H9 (cell line): Measurements from ENCODE around the gene ZNF423. TPM values are rescaled to one million over a fixed set of nuclear protein-coding genes. Genes with fewer than 3 reads are reported as not detected.

Experiments used
- DNase-seq: peaks from one replicate; pipeline ENCODE4 v3.0.0-alpha.2; 2017
- H2AFZ ChIP-seq: one replicate; pipeline ENCODE4 v1.6.1; 2013; ENCODE audit warnings: mild to moderate bottlenecking, low read length, control low read depth, moderate library complexity
- H2AK5ac ChIP-seq: 2 replicates; pipeline ENCODE4 v1.6.1; 2013; ENCODE audit warnings: low read length, control low read depth, mixed read lengths; ENCODE audit not compliant: insufficient read length
- H2BK120ac ChIP-seq: one replicate; pipeline ENCODE4 v1.6.1; 2013; ENCODE audit warnings: low read depth, mild to moderate bottlenecking, low read length, control low read depth, inconsistent platforms; ENCODE audit not compliant: poor library complexity, severe bottlenecking
- H2BK12ac ChIP-seq: 2 replicates; pipeline ENCODE4 v1.6.1; 2013; ENCODE audit warnings: low read length, control low read depth, mixed read lengths, low read depth; ENCODE audit not compliant: insufficient read length
- H2BK15ac ChIP-seq: 2 replicates; pipeline ENCODE4 v1.6.1; 2013; ENCODE audit warnings: low read depth, low read length, control low read depth
- H2BK20ac ChIP-seq: one replicate; pipeline ENCODE4 v1.6.1; 2013; ENCODE audit warnings: low read depth, mild to moderate bottlenecking, low read length, control low read depth, inconsistent platforms; ENCODE audit not compliant: poor library complexity, severe bottlenecking
- H2BK5ac ChIP-seq: 2 replicates; pipeline ENCODE4 v1.6.1; 2013; ENCODE audit warnings: low read length, control low read depth, mixed read lengths; ENCODE audit not compliant: insufficient read length
- H3K14ac ChIP-seq: 2 replicates; pipeline ENCODE4 v1.6.1; 2013; ENCODE audit warnings: low read length, control low read depth; ENCODE audit not compliant: insufficient read depth
- H3K18ac ChIP-seq: 2 replicates; pipeline ENCODE4 v1.6.1; 2013; ENCODE audit warnings: low read depth, mild to moderate bottlenecking, mixed read lengths, low read length, control low read depth; ENCODE audit not compliant: insufficient read length
- H3K23ac ChIP-seq: 2 replicates; pipeline ENCODE4 v1.6.1; 2013; ENCODE audit warnings: low read length, control low read depth, mixed read lengths, low read depth; ENCODE audit not compliant: insufficient read length
- H3K23me2 ChIP-seq: 2 replicates; pipeline ENCODE4 v1.6.1; 2013; ENCODE audit warnings: low read depth, mild to moderate bottlenecking, mixed read lengths, low read length, control low read depth; ENCODE audit not compliant: insufficient read length, poor library complexity, severe bottlenecking
- H3K27ac ChIP-seq: 2 replicates; pipeline ENCODE4 v1.5.1; 2013; ENCODE audit warnings: low read length, control low read depth, mixed read lengths, low read depth; ENCODE audit not compliant: insufficient read length
- H3K27me3 ChIP-seq: 2 replicates; pipeline ENCODE4 v1.6.1; 2013; ENCODE audit warnings: low read length, control low read depth, inconsistent platforms; ENCODE audit not compliant: insufficient read depth
- H3K4ac ChIP-seq: 2 replicates; pipeline ENCODE4 v1.6.1; 2013; ENCODE audit warnings: low read depth, mild to moderate bottlenecking, control low read depth, inconsistent platforms, low read length, moderate library complexity
- H3K4me1 ChIP-seq: 2 replicates; pipeline ENCODE4 v1.6.1; 2013; ENCODE audit warnings: low read length, control low read depth, inconsistent platforms; ENCODE audit not compliant: insufficient read depth
- H3K4me2 ChIP-seq: 2 replicates; pipeline ENCODE4 v1.6.1; 2013; ENCODE audit warnings: low read length, control low read depth, mixed read lengths; ENCODE audit not compliant: insufficient read length, insufficient read depth
- H3K56ac ChIP-seq: 2 replicates; pipeline ENCODE4 v1.6.1; 2013; ENCODE audit warnings: low read depth, mild to moderate bottlenecking, mixed read lengths, low read length, control low read depth; ENCODE audit not compliant: insufficient read length
- H3K79me1 ChIP-seq: 2 replicates; pipeline ENCODE4 v1.6.1; 2013; ENCODE audit warnings: low read depth, mild to moderate bottlenecking, moderate library complexity, low read length, control low read depth, inconsistent platforms; ENCODE audit not compliant: insufficient read depth, poor library complexity, severe bottlenecking
- H3K79me2 ChIP-seq: 2 replicates; pipeline ENCODE4 v1.6.1; 2013; ENCODE audit warnings: low read length, control low read depth, inconsistent platforms; ENCODE audit not compliant: insufficient read depth
- H3K9ac ChIP-seq: 2 replicates; pipeline ENCODE4 v1.6.1; 2013; ENCODE audit warnings: low read length, control low read depth, mixed read lengths; ENCODE audit not compliant: insufficient read length; ENCODE audit errors: extremely low read depth
- H3K9me3 ChIP-seq: one replicate; pipeline ENCODE4 v1.6.1; 2013; ENCODE audit warnings: low read depth, low read length, inconsistent platforms; ENCODE audit not compliant: control insufficient read depth
- H3T11ph ChIP-seq: one replicate; pipeline ENCODE4 v1.6.1; 2013; ENCODE audit warnings: mild to moderate bottlenecking, low read length, control low read depth, inconsistent platforms
- H4K20me1 ChIP-seq: one replicate; pipeline ENCODE4 v1.6.1; 2013; ENCODE audit not compliant: control insufficient read depth, insufficient read length, insufficient read depth
- H4K5ac ChIP-seq: 2 replicates; pipeline ENCODE4 v1.6.1; 2013; ENCODE audit warnings: low read depth, mild to moderate bottlenecking, mixed read lengths, low read length, control low read depth; ENCODE audit not compliant: insufficient read length
- H4K8ac ChIP-seq: replicated peaks from 2 replicates; pipeline ENCODE4 v1.6.1; 2013; ENCODE audit warnings: low read length, control low read depth, mixed read lengths, low read depth; ENCODE audit not compliant: insufficient read length
- H4K91ac ChIP-seq: 2 replicates; pipeline ENCODE4 v1.6.1; 2013; ENCODE audit warnings: low read depth, mild to moderate bottlenecking, moderate library complexity, mixed read lengths, low read length, control low read depth; ENCODE audit not compliant: insufficient read length
- H3K27ac Mint-ChIP-seq, 3 experiments: 2 replicates in 2 of 3; 3 replicates in 1 of 3; pipeline ENCODE4 v1.8.0; 2020 to 2021; ENCODE audit warnings: mixed read lengths in 3 of 3, mild to moderate bottlenecking in 1 of 3, moderate library complexity in 1 of 3
- H3K27me3 Mint-ChIP-seq: 2 replicates; pipeline ENCODE4 v1.8.0; 2021; ENCODE audit warnings: low read depth, mild to moderate bottlenecking, moderate library complexity, mixed read lengths
- H3K36me3 Mint-ChIP-seq, 3 experiments: 2 replicates in 2 of 3; 3 replicates in 1 of 3; pipeline ENCODE4 v1.8.0; 2020 to 2021; ENCODE audit warnings: low read depth in 3 of 3, mixed read lengths in 3 of 3; ENCODE audit not compliant: insufficient read depth in 1 of 3
- H3K4me1 Mint-ChIP-seq, 2 experiments: 2 replicates each; pipeline ENCODE4 v1.8.0; 2020; ENCODE audit warnings: mixed read lengths in 2 of 2
- H3K4me3 Mint-ChIP-seq, 2 experiments: 2 replicates in 1 of 2; 3 replicates in 1 of 2; pipeline ENCODE4 v1.8.0; 2020 to 2021; ENCODE audit warnings: mild to moderate bottlenecking in 2 of 2, mixed read lengths in 2 of 2, moderate library complexity in 1 of 2
- H3K9me3 Mint-ChIP-seq, 2 experiments: 2 replicates in 1 of 2; 3 replicates in 1 of 2; pipeline ENCODE4 v1.8.0; 2020; ENCODE audit warnings: mild to moderate bottlenecking in 2 of 2, mixed read lengths in 2 of 2, moderate library complexity in 1 of 2
- CTCF ChIP-seq: fragments of 200-600 bp; sonication (generic); conservative IDR thresholded peaks from 3 replicates; pipeline ENCODE4 v1.8.0; 2021; ENCODE audit warnings: antibody characterized with exemption, mild to moderate bottlenecking
- WGBS: extraction: QIAGEN DNeasy Blood & Tissue Kit; methylation state at CpG from one replicate; pipeline ENCODE4 v1.1.7; 2013; ENCODE audit warnings: missing lambda C conversion rate, low lambda C conversion rate, mixed read lengths; ENCODE audit not compliant: insufficient read length; ENCODE audit errors: extremely low coverage; 5-methylcytosine and 5-hydroxymethylcytosine counted together
- total RNA-seq: library from RNA; stranded (reverse); gene quantifications from 2 replicates; pipeline ENCODE4 v1.2.1, GENCODE V29; 2021

Gene ZNF423
- total RNA-seq, 1 experiment from 2014 or later: 51.5 TPM

GRCh38 chr16:49699841-49700175, 156.1 kb downstream of the ZNF423 start:
- WGBS: no CpG with 5 or more reads among the region's 3 CpGs
- DNase-seq: no peak
- no peak overlapping the region for H3K14ac ChIP-seq

More at GRCh38 chr16:49699841-49700175, 156.1 kb downstream of the ZNF423 start:
- no peaks in the 10 kb centered on the region for H3K27me3 ChIP-seq
- H2BK20ac ChIP-seq: no peak overlapping the region
- no peak overlapping the region for H3T11ph ChIP-seq
- peak overlapping the region; percentile 16 to 19; a peak in 3 of 5 replicates for H3K4me3 Mint-ChIP-seq
- no peak overlapping the region for H3K56ac ChIP-seq
- no peak overlapping the region for H3K23ac ChIP-seq
- no peak overlapping the region for H2BK120ac ChIP-seq
- no peak overlapping the region for H2BK5ac ChIP-seq
- H2BK12ac ChIP-seq: no peak overlapping the region
- no peak overlapping the region for H3K18ac ChIP-seq
- no peaks in the 10 kb centered on the region for H3K79me1 ChIP-seq
- H3K4me1 Mint-ChIP-seq: peaks cover 86 to 95% of the 10 kb centered on the region in 2 experiments
- H3K9me3 ChIP-seq: no peaks in the 10 kb centered on the region
- H3K9ac ChIP-seq: no peak overlapping the region
- H3K27me3 Mint-ChIP-seq: no peaks in the 10 kb centered on the region
- peaks cover 0 to 2% (median 0%) of the 10 kb centered on the region in 3 experiments; a peak in 3 of 7 replicates for H3K36me3 Mint-ChIP-seq
- H3K23me2 ChIP-seq: peaks cover 3% of the 10 kb centered on the region
- no peaks in the 10 kb centered on the region for H4K20me1 ChIP-seq
- no peak overlapping the region for H4K5ac ChIP-seq
- no peak overlapping the region for H3K4ac ChIP-seq
- no peaks in the 10 kb centered on the region; a peak in 1 of 5 replicates for H3K9me3 Mint-ChIP-seq
- no peak overlapping the region for H3K27ac ChIP-seq
- no peaks in the 10 kb centered on the region for H3K79me2 ChIP-seq
- H3K27ac Mint-ChIP-seq: peak overlapping the region; percentile 96 to 97 (median 97)
- no peak overlapping the region for H4K91ac ChIP-seq
- H2AFZ ChIP-seq: no peak overlapping the region
- no peak overlapping the region for H2BK15ac ChIP-seq
- no peak for TF ChIP-seq CTCF
- no peak overlapping the region for H2AK5ac ChIP-seq
- no peak overlapping the region for H4K8ac ChIP-seq
- H3K4me1 ChIP-seq: peaks cover 15% of the 10 kb centered on the region
- H3K4me2 ChIP-seq: no peak overlapping the region
